Amniotic stem cell (primary cell): Measurements from ENCODE around the gene UQCC5.

ENCODE experiments used
- DNase-seq: peaks from one replicate; lab custom pipeline; 2025; lab: John Stamatoyannopoulos, UW

Gene UQCC5

GRCh38 chr3:52570076-52570475, 33.7 kb downstream of the UQCC5 start:
- DNase-seq: no peak

DNA sequence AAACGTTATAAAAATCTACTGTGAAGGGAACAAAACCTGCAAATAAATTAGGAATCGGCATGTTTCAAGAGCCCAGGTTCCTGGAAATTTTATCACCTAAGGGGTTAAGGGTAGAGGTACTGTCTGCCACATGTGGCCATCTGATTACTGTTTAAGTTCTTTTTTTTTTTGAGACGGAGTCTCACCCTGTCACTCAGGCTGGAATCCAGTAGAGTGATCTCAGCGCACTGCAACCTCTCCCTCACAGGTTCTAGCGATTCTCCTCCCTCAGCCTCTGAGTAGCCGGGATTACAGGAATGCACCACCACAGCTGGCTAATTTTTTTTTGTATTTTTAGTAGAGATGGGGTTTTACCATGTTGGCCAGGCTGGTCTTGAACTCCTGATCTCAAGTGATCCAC, 35.8 kb downstream of the UQCC5 start:
- DNase-seq: no peak

- DNase-seq: no peak
These were observed 37.9 kb downstream of the UQCC5 start for GRCh38 chr3:52574056-52574965.
